Activated CD4-positive, alpha-beta memory T cell treated with anti-CD3 and anti-CD28 coated beads, Interleukin-2, amount 10 ng/mL, durations not matched to agents 7 days and 5 days (primary cell): Measurements from ENCODE around the gene PLS1. TPM values are rescaled to one million over a fixed set of nuclear protein-coding genes. Genes with fewer than 3 reads are reported as not detected.
"Not testable (repeated sequence)": the region's sequence is repeated elsewhere in the genome, so short reads cannot be mapped to it uniquely, and the experiment has no call there.

Experiments
- CTCF ChIA-PET: fragments of 350-600 bp; sonication (Branson Sonifier 250); formaldehyde crosslinking; loops from one replicate; lab custom pipeline; 2021; ENCODE audit warnings: antibody characterized with exemption, inconsistent platforms; lab: Charles Lee
- POLR2A ChIA-PET: fragments of 350-600 bp; sonication (Branson Sonifier 250); formaldehyde crosslinking; loops from one replicate; lab custom pipeline; 2021; ENCODE audit warnings: antibody characterized with exemption; lab: Charles Lee
- DNase-seq: peaks from one replicate; pipeline ENCODE4 v3.0.0-alpha.2; 2020
- H3K27ac Mint-ChIP-seq: one replicate; pipeline ENCODE4 v1.8.0; 2021; ENCODE audit warnings: mild to moderate bottlenecking, mixed read lengths
- H3K27me3 Mint-ChIP-seq: one replicate; pipeline ENCODE4 v1.8.0; 2021; ENCODE audit warnings: mixed read lengths
- H3K36me3 Mint-ChIP-seq: one replicate; pipeline ENCODE4 v1.8.0; 2021; ENCODE audit warnings: low read depth, mixed read lengths
- H3K4me1 Mint-ChIP-seq: one replicate; pipeline ENCODE4 v1.8.0; 2021; ENCODE audit warnings: mixed read lengths
- H3K4me3 Mint-ChIP-seq: one replicate; pipeline ENCODE4 v1.8.0; 2021; ENCODE audit warnings: mild to moderate bottlenecking, mixed read lengths
- H3K9me3 Mint-ChIP-seq: one replicate; pipeline ENCODE4 v1.8.0; 2021; ENCODE audit warnings: mixed read lengths
- total RNA-seq, 2 experiments: library from RNA; stranded (reverse); gene quantifications; one replicate each; pipeline ENCODE4 v1.2.3, GENCODE V29; 2021

PLS1 gene
- total RNA-seq, 2 experiments from 2014 or later = 3.1 to 3.6 TPM

- no peaks in the 10 kb centered on the region for H3K9me3 Mint-ChIP-seq
- no peak for DNase-seq
- H3K4me3 Mint-ChIP-seq = no peak overlapping the region
- ChIA-PET POLR2A (no interaction called here), CTCF (no interaction called here)
- no peak overlapping the region for H3K27ac Mint-ChIP-seq
- H3K27me3 Mint-ChIP-seq = no peaks in the 10 kb centered on the region
- peaks cover 6% of the 10 kb centered on the region for H3K4me1 Mint-ChIP-seq
- H3K36me3 Mint-ChIP-seq = no peaks in the 10 kb centered on the region
These were observed 5.5 kb downstream of the PLS1 start for GRCh38 chr3:142601713-142602112.

- H3K4me3 Mint-ChIP-seq = no peak overlapping the region
- peaks cover 1% of the 10 kb centered on the region for H3K4me1 Mint-ChIP-seq
- ChIA-PET CTCF (no interaction called here), POLR2A (no interaction called here)
- H3K27me3 Mint-ChIP-seq = no peaks in the 10 kb centered on the region
- no peaks in the 10 kb centered on the region for H3K36me3 Mint-ChIP-seq
- H3K27ac Mint-ChIP-seq = no peak overlapping the region
- DNase-seq = no peak
- no peaks in the 10 kb centered on the region for H3K9me3 Mint-ChIP-seq
These were observed 6.6 kb downstream of the PLS1 start for GRCh38 chr3:142602619-142603385.

GRCh38 chr3:142603386-142603705 lies 7.2 kb downstream of the PLS1 start:
- H3K36me3 Mint-ChIP-seq, H3K4me1 Mint-ChIP-seq, H3K27me3 Mint-ChIP-seq, H3K9me3 Mint-ChIP-seq, H3K27ac Mint-ChIP-seq, H3K4me3 Mint-ChIP-seq, DNase-seq, CTCF ChIA-PET, POLR2A ChIA-PET: not testable (repeated sequence)

GRCh38 chr3:142604940-142605339 lies 8.7 kb downstream of the PLS1 start:
- ChIA-PET CTCF (no interaction called here), POLR2A (interaction anchor here (0.7 kb wide), 1 partner anchor 9 kb away, joined by 3 read pairs; no protein-coding TSS in a partner anchor)
- Mint-ChIP-seq H3K27me3 (no peaks in the 10 kb centered on the region), H3K27ac (no peak overlapping the region), H3K4me3 (no peak overlapping the region), H3K4me1 (no peaks in the 10 kb centered on the region), H3K36me3 (no peaks in the 10 kb centered on the region), H3K9me3 (no peaks in the 10 kb centered on the region)
- DNase-seq = no peak

- no peaks in the 10 kb centered on the region for H3K4me1 Mint-ChIP-seq
- H3K9me3 Mint-ChIP-seq = no peaks in the 10 kb centered on the region
- no peaks in the 10 kb centered on the region for H3K27me3 Mint-ChIP-seq
- no peak overlapping the region for H3K27ac Mint-ChIP-seq
- ChIA-PET POLR2A (no interaction called here), CTCF (interaction anchor here (1.8 kb wide), 1 partner anchor 11 kb away, joined by 4 read pairs; no protein-coding TSS in a partner anchor)
- no peaks in the 10 kb centered on the region for H3K36me3 Mint-ChIP-seq
- no peak for DNase-seq
- H3K4me3 Mint-ChIP-seq = no peak overlapping the region
These were observed 12.4 kb downstream of the PLS1 start for GRCh38 chr3:142608631-142609030.

- ChIA-PET CTCF (interaction anchor here (1.1 to 1.8 kb wide), 2 partner anchors 12 to 219 kb away, joined by 3 to 4 read pairs; no protein-coding TSS in a partner anchor), POLR2A (no interaction called here)
- no peaks in the 10 kb centered on the region for H3K9me3 Mint-ChIP-seq
- no peaks in the 10 kb centered on the region for H3K4me1 Mint-ChIP-seq
- no peak overlapping the region for H3K4me3 Mint-ChIP-seq
- no peak for DNase-seq
- H3K27me3 Mint-ChIP-seq = no peaks in the 10 kb centered on the region
- H3K36me3 Mint-ChIP-seq = no peaks in the 10 kb centered on the region
- H3K27ac Mint-ChIP-seq = no peak overlapping the region
These were observed 12.9 kb downstream of the PLS1 start for GRCh38 chr3:142609136-142609535.

- H3K27ac Mint-ChIP-seq = no peak overlapping the region
- H3K4me3 Mint-ChIP-seq = no peak overlapping the region
- ChIA-PET CTCF (no interaction called here), POLR2A (no interaction called here)
- H3K27me3 Mint-ChIP-seq = no peaks in the 10 kb centered on the region
- no peaks in the 10 kb centered on the region for H3K4me1 Mint-ChIP-seq
- H3K9me3 Mint-ChIP-seq = no peaks in the 10 kb centered on the region
- no peaks in the 10 kb centered on the region for H3K36me3 Mint-ChIP-seq
- DNase-seq = no peak
These were observed 15.0 kb downstream of the PLS1 start for GRCh38 chr3:142611206-142611605.

- H3K9me3 Mint-ChIP-seq = no peaks in the 10 kb centered on the region
- CTCF ChIA-PET = no interaction called here
- H3K27ac Mint-ChIP-seq = no peak overlapping the region
- no peak for DNase-seq
- H3K36me3 Mint-ChIP-seq = no peaks in the 10 kb centered on the region
- no peak overlapping the region for H3K4me3 Mint-ChIP-seq
- H3K4me1 Mint-ChIP-seq = no peaks in the 10 kb centered on the region
- POLR2A ChIA-PET = interaction anchor here (1.0 kb wide), 1 partner anchor 9 kb away, joined by 3 read pairs; no protein-coding TSS in a partner anchor
- no peaks in the 10 kb centered on the region for H3K27me3 Mint-ChIP-seq
These were observed 17.3 kb downstream of the PLS1 start for GRCh38 chr3:142613491-142613890.

GRCh38 chr3:142614059-142614626 lies 17.9 kb downstream of the PLS1 start:
- Mint-ChIP-seq H3K27ac (no peak overlapping the region), H3K27me3 (no peaks in the 10 kb centered on the region), H3K4me3 (no peak overlapping the region), H3K36me3 (no peaks in the 10 kb centered on the region), H3K9me3 (no peaks in the 10 kb centered on the region), H3K4me1 (no peaks in the 10 kb centered on the region)
- DNase-seq = no peak
- ChIA-PET POLR2A (interaction anchor here (1.0 kb wide), 1 partner anchor 9 kb away, joined by 3 read pairs; no protein-coding TSS in a partner anchor), CTCF (no interaction called here)

GRCh38 chr3:142615171-142615570 lies 19.0 kb downstream of the PLS1 start:
- H3K36me3 Mint-ChIP-seq = no peaks in the 10 kb centered on the region
- no peak overlapping the region for H3K4me3 Mint-ChIP-seq
- ChIA-PET CTCF (interaction anchor here (0.6 kb wide), 1 partner anchor 979 kb away, joined by 3 read pairs; no protein-coding TSS in a partner anchor), POLR2A (no interaction called here)
- no peaks in the 10 kb centered on the region for H3K27me3 Mint-ChIP-seq
- no peak overlapping the region for H3K27ac Mint-ChIP-seq
- H3K9me3 Mint-ChIP-seq = no peaks in the 10 kb centered on the region
- no peak for DNase-seq
- H3K4me1 Mint-ChIP-seq = no peaks in the 10 kb centered on the region

- ChIA-PET POLR2A (no interaction called here), CTCF (no interaction called here)
- Mint-ChIP-seq H3K36me3 (no peaks in the 10 kb centered on the region), H3K27me3 (no peaks in the 10 kb centered on the region), H3K9me3 (no peaks in the 10 kb centered on the region), H3K27ac (no peak overlapping the region), H3K4me3 (no peak overlapping the region), H3K4me1 (no peaks in the 10 kb centered on the region)
- no peak for DNase-seq
These were observed 22.8 kb downstream of the PLS1 start for GRCh38 chr3:142618917-142619461.

- ChIA-PET POLR2A (no interaction called here), CTCF (no interaction called here)
- H3K4me3 Mint-ChIP-seq = no peak overlapping the region
These were observed 26.2 kb downstream of the PLS1 start for GRCh38 chr3:142622405-142622804.

GRCh38 chr3:142623194-142623593 lies 27.0 kb downstream of the PLS1 start:
- ChIA-PET POLR2A (no interaction called here), CTCF (no interaction called here)
- no peak overlapping the region for H3K27ac Mint-ChIP-seq
- H3K4me3 Mint-ChIP-seq = no peak overlapping the region
- no peaks in the 10 kb centered on the region for H3K36me3 Mint-ChIP-seq
- no peaks in the 10 kb centered on the region for H3K27me3 Mint-ChIP-seq
- H3K9me3 Mint-ChIP-seq = no peaks in the 10 kb centered on the region
- no peak for DNase-seq
- H3K4me1 Mint-ChIP-seq = peaks cover 2% of the 10 kb centered on the region

More at GRCh38 chr3:142622405-142622804, 26.2 kb downstream of the PLS1 start:
- Mint-ChIP-seq H3K27me3 (no peaks in the 10 kb centered on the region), H3K9me3 (no peaks in the 10 kb centered on the region), H3K27ac (no peak overlapping the region), H3K36me3 (no peaks in the 10 kb centered on the region), H3K4me1 (peaks cover 2% of the 10 kb centered on the region)
- DNase-seq = no peak
